HEK293 (cell line): ENCODE data around the gene ANKZF1.
A peak's percentile ranks its signal among the peaks of the same experiment; 100 is the strongest.

ENCODE experiments used
- CTCF ChIA-PET: fragments of 350-600 bp; formaldehyde crosslinking; extraction: SDS; loops from one replicate; lab custom pipeline; 2021; ENCODE audit warnings: antibody characterized with exemption; lab: Yijun Ruan, JAX
- POLR2A ChIA-PET: fragments of 300-600 bp; formaldehyde crosslinking; extraction: SDS; loops from one replicate; lab custom pipeline; 2020; ENCODE audit warnings: antibody characterized with exemption, inconsistent platforms; lab: Yijun Ruan, JAX
- H3K27ac ChIP-seq: fragments of 200-500 bp; sonication (Bioruptor generic); 2 replicates; pipeline ENCODE4 v1.5.1; 2014; ENCODE audit warnings: low read depth, low read length, control low read depth, inconsistent platforms; ENCODE audit errors: extremely low read depth
- H3K36me3 ChIP-seq, 2 experiments: fragments of 200-500 bp in 1 of 2; sonication (Bioruptor generic) in 1 of 2; 1 replicate in 1 of 2; 2 replicates in 1 of 2; pipeline ENCODE4 v1.5.1; 2014 to 2017; ENCODE audit warnings: inconsistent platforms in 2 of 2, low read length in 2 of 2; ENCODE audit not compliant: control insufficient read depth in 2 of 2, insufficient read depth in 1 of 2
- H3K4me1 ChIP-seq: fragments of 200-500 bp; sonication (Bioruptor generic); 2 replicates; pipeline ENCODE4 v1.5.1; 2014; ENCODE audit warnings: mild to moderate bottlenecking, low read length, inconsistent platforms; ENCODE audit not compliant: control insufficient read depth, insufficient read depth
- H3K4me3 ChIP-seq: 2 replicates; pipeline ENCODE4 v1.5.1; 2011; ENCODE audit warnings: low read depth, mild to moderate bottlenecking, control low read depth, low read length, moderate library complexity
- H3K9me3 ChIP-seq: fragments of 200-500 bp; sonication (Bioruptor generic); 2 replicates; pipeline ENCODE4 v1.5.1; 2014; ENCODE audit warnings: low read depth, low read length, inconsistent platforms; ENCODE audit not compliant: control insufficient read depth, insufficient read depth
- GFI1B ChIP-seq: fragments of 450-650 bp; formaldehyde crosslinking; IDR thresholded peaks from 2 replicates; pipeline ENCODE4 v1.5.1; 2016; ENCODE audit warnings: missing biosample characterization, missing genetic modification characterization
- GLIS1 ChIP-seq: fragments of 450-650 bp; formaldehyde crosslinking; IDR thresholded peaks from 2 replicates; pipeline ENCODE4 v1.5.1; 2016; ENCODE audit warnings: missing biosample characterization, missing genetic modification characterization
- RBAK ChIP-seq: fragments of 450-650 bp; formaldehyde crosslinking; IDR thresholded peaks from 2 replicates; pipeline ENCODE4 v1.5.1; 2016; ENCODE audit warnings: missing biosample characterization, missing genetic modification characterization
- SALL2 ChIP-seq: fragments of 450-650 bp; formaldehyde crosslinking; IDR thresholded peaks from 2 replicates; pipeline ENCODE4 v1.5.0; 2017; ENCODE audit warnings: missing biosample characterization, mild to moderate bottlenecking, missing genetic modification characterization, borderline replicate concordance
- SP2 ChIP-seq: fragments of 450-650 bp; formaldehyde crosslinking; IDR thresholded peaks from 2 replicates; pipeline ENCODE4 v1.5.1; 2016; ENCODE audit warnings: missing biosample characterization, missing genetic modification characterization
- YY1 ChIP-seq: fragments of 450-650 bp; formaldehyde crosslinking; IDR thresholded peaks from 2 replicates; pipeline ENCODE4 v1.5.1; 2018; ENCODE audit warnings: missing biosample characterization, missing genetic modification characterization
- ZBTB1 ChIP-seq: fragments of 450-650 bp; formaldehyde crosslinking; IDR thresholded peaks from 2 replicates; pipeline ENCODE4 v1.5.1; 2016; ENCODE audit warnings: missing biosample characterization, missing genetic modification characterization
- ZBTB8A ChIP-seq: fragments of 450-650 bp; formaldehyde crosslinking; IDR thresholded peaks from 2 replicates; pipeline ENCODE4 v1.5.1; 2016; ENCODE audit warnings: missing biosample characterization, missing genetic modification characterization
- ZFP69B ChIP-seq: fragments of 450-650 bp; formaldehyde crosslinking; IDR thresholded peaks from 2 replicates; pipeline ENCODE4 v1.5.1; 2016; ENCODE audit warnings: missing biosample characterization, missing genetic modification characterization
- ZNF155 ChIP-seq: fragments of 450-650 bp; formaldehyde crosslinking; IDR thresholded peaks from 2 replicates; pipeline ENCODE4 v1.5.1; 2016; ENCODE audit warnings: missing biosample characterization, missing genetic modification characterization
- ZNF214 ChIP-seq: fragments of 450-650 bp; formaldehyde crosslinking; IDR thresholded peaks from 2 replicates; pipeline ENCODE4 v1.5.1; 2017; ENCODE audit warnings: missing biosample characterization, mild to moderate bottlenecking, missing genetic modification characterization, borderline replicate concordance
- ZNF274 ChIP-seq, 2 experiments: fragments of 200-500 bp in 1 of 2; fragments of 450-650 bp in 1 of 2; sonication (Bioruptor generic) in 1 of 2; formaldehyde crosslinking in 1 of 2; IDR thresholded peaks; 2 replicates each; pipeline versions ENCODE4 v1.5.1 to v1.6.1; 2014 to 2016; ENCODE audit warnings: borderline replicate concordance in 1 of 2, inconsistent platforms in 1 of 2, low read length in 1 of 2, missing biosample characterization in 1 of 2, missing genetic modification characterization in 1 of 2
- ZNF280D ChIP-seq: fragments of 450-650 bp; formaldehyde crosslinking; IDR thresholded peaks from 2 replicates; pipeline ENCODE4 v1.5.1; 2016; ENCODE audit warnings: missing biosample characterization, missing genetic modification characterization
- ZNF292 ChIP-seq: fragments of 450-650 bp; formaldehyde crosslinking; IDR thresholded peaks from 2 replicates; pipeline ENCODE4 v1.5.1; 2016; ENCODE audit warnings: low read depth, missing biosample characterization, missing genetic modification characterization, borderline replicate concordance
- ZNF626 ChIP-seq: fragments of 450-650 bp; sonication (Bioruptor Pico); formaldehyde crosslinking; IDR thresholded peaks from 2 replicates; pipeline ENCODE4 v1.5.1; 2018; ENCODE audit warnings: missing biosample characterization, missing genetic modification characterization, inconsistent platforms
- ZSCAN16 ChIP-seq: fragments of 450-650 bp; formaldehyde crosslinking; IDR thresholded peaks from 2 replicates; pipeline ENCODE4 v1.5.1; 2016; ENCODE audit warnings: missing biosample characterization, missing genetic modification characterization

ANKZF1 gene

GRCh38 chr2:219272356-219272755 lies 42.8 kb downstream of the ANKZF1 start:
- CTCF ChIA-PET: interaction anchor here (0.8 to 15.0 kb wide), 2 partner anchors 17 to 24 kb away, joined by 3 to 297 read pairs; no protein-coding TSS in a partner anchor
- POLR2A ChIA-PET: no interaction called here
- no peak overlapping the region for H3K27ac ChIP-seq

GRCh38 chr2:219272995-219273394 lies 43.4 kb downstream of the ANKZF1 start:
- TF ChIP-seq ZNF280D (tag by site-specific recombination): no peak
- TF ChIP-seq GLIS1: peak; percentile 35; the same call in 1 of the 2 replicates
- H3K4me3 ChIP-seq: no peak overlapping the region
- no peaks in the 10 kb centered on the region for H3K4me1 ChIP-seq
- no peaks in the 10 kb centered on the region for H3K36me3 ChIP-seq
- CTCF ChIA-PET: interaction anchor here (0.8 to 15.0 kb wide), 3 partner anchors 18 to 23 kb away, joined by 3 to 297 read pairs (median 83); partner anchors contain the start of gene TUBA4B
- no peak overlapping the region for H3K27ac ChIP-seq
- H3K9me3 ChIP-seq: no peaks in the 10 kb centered on the region
- POLR2A ChIA-PET: no interaction called here

More at GRCh38 chr2:219272356-219272755, 42.8 kb downstream of the ANKZF1 start:
- TF ChIP-seq RBAK (tag by site-specific recombination) (no peak), ZNF626 (tag by site-specific recombination) (no peak)
- H3K4me3 ChIP-seq: no peak overlapping the region
- H3K9me3 ChIP-seq: no peaks in the 10 kb centered on the region
- H3K4me1 ChIP-seq: no peaks in the 10 kb centered on the region
- H3K36me3 ChIP-seq: no peaks in the 10 kb centered on the region

DNA sequence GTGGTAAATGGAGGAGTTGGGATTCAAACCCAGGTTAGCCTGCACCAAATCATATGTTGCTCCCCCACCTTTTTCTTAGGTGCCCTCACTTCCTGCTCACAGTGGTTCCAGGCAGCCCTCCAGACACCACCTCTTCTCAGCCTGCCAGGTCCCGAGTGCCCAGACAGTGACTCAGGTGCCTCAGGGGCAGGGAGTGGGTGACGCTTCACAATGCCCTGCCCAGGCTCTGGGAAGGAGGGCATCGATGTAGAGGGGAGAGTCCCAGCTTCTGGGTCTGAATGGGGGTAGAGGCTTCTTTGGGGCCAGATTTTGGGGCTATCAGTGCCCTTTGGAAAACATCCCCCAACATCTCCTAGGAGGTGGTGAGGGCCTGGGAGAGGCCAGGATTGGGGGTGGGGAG lies 44.3 kb downstream of the ANKZF1 start:
- CTCF ChIA-PET: interaction anchor here (0.6 to 15.0 kb wide), 7 partner anchors 8 to 324 kb away, joined by 3 to 297 read pairs (median 5); partner anchors contain the start of genes STK11IP, TUBA4A and TUBA4B
- TF ChIP-seq SALL2 (tag by site-specific recombination) (no peak), ZNF292 (tag by site-specific recombination) (no peak), ZBTB8A (tag by site-specific recombination) (no peak), ZNF214 (tag by site-specific recombination) (no peak), ZNF274 (IDR thresholded peaks at IDR 0.05; ENCODE audit: low read length) (no peak), ZNF274 (tag by site-specific recombination; IDR thresholded peaks at IDR 0.05; ENCODE audit: borderline replicate concordance) (no peak), ZFP69B (tag by site-specific recombination) (no peak), YY1 (tag by site-specific recombination) (no peak), ZBTB1 (no peak), ZNF155 (tag by site-specific recombination) (no peak), GFI1B (no peak), SP2 (no peak), ZSCAN16 (tag by site-specific recombination) (no peak)
- TF ChIP-seq, all 188 proteins: peak for 0
- POLR2A ChIA-PET: interaction anchor here (0.8 to 1.5 kb wide), 9 partner anchors 11 to 67 kb away, joined by 3 to 13 read pairs (median 5); partner anchors contain the start of genes ANKZF1, ATG9A, GLB1L and STK16
- no peak overlapping the region for H3K4me3 ChIP-seq
- H3K9me3 ChIP-seq: no peaks in the 10 kb centered on the region
- H3K4me1 ChIP-seq: peaks cover 6% of the 10 kb centered on the region
- H3K27ac ChIP-seq: no peak overlapping the region
- H3K36me3 ChIP-seq: no peaks in the 10 kb centered on the region
